Adipocyte (in vitro differentiated cells): Measurements from ENCODE around the gene AKAP10.
"Not testable (repeated sequence)": the region's sequence is repeated elsewhere in the genome, so short reads cannot be mapped to it uniquely, and the experiment has no call there.

ENCODE experiments used
- DNase-seq: peaks from one replicate; pipeline ENCODE4 v3.0.0-alpha.2; 2015; ENCODE audit warnings: low read depth
- H3K27me3 ChIP-seq: replicated peaks from 2 replicates; pipeline ENCODE4 v1.7.0; 2013; ENCODE audit warnings: mild to moderate bottlenecking, low read length, moderate library complexity; ENCODE audit not compliant: control insufficient read depth, insufficient read depth
- H3K36me3 ChIP-seq: 2 replicates; pipeline ENCODE4 v1.7.0; 2013; ENCODE audit warnings: low read length, mild to moderate bottlenecking, moderate library complexity; ENCODE audit not compliant: control insufficient read depth, insufficient read depth, severe bottlenecking
- H3K4me1 ChIP-seq: 2 replicates; pipeline ENCODE4 v1.7.0; 2013; ENCODE audit warnings: mild to moderate bottlenecking, low read length, moderate library complexity; ENCODE audit not compliant: control insufficient read depth, insufficient read depth
- H3K4me3 ChIP-seq: 2 replicates; pipeline ENCODE4 v1.7.0; 2013; ENCODE audit warnings: mild to moderate bottlenecking, low read length, moderate library complexity
- H3K9ac ChIP-seq: 2 replicates; pipeline ENCODE4 v1.7.0; 2013; ENCODE audit warnings: mild to moderate bottlenecking, low read length, moderate library complexity
- H3K9me3 ChIP-seq: 2 replicates; pipeline ENCODE4 v1.7.0; 2013; ENCODE audit warnings: mild to moderate bottlenecking, low read length, moderate library complexity; ENCODE audit not compliant: control insufficient read depth

Gene AKAP10

DNA sequence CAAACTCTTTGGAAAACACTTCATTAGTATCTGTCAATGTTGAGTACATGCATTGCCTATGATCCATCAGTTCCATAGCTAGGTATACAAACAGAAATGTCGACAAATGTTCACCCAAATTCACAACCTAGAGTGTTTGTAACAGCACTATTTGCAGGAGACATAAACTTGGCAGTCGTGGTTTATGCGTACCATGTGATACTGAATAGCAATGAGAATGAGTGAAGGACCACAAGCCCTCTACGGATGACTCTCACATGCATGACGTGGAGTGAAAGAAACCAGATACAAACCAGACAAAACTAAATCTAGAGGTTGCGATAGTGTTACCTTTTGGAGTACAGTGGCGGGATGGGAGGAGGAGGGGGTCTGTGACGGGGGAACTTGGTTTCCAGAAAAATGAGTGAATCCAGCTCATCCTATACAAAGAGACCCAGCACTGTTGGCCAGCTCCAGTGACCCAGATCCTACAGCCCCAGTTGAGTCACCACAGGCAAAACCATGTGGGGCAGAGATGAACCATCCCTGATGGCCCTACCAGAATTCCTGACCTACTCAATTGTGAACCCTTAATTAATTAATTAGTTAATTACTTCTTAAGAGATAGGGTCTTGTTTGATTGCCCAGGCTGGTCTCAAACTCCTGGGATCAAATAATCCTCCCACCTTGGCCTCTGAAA is 94.0 kb downstream of the AKAP10 start:
- no peak overlapping the region for H3K9ac ChIP-seq
- no peak for DNase-seq
- H3K4me3 ChIP-seq, result no peak overlapping the region
- H3K4me1 ChIP-seq, result no peaks in the 10 kb centered on the region
- no peaks in the 10 kb centered on the region for H3K36me3 ChIP-seq
- H3K27me3 ChIP-seq, result no peaks in the 10 kb centered on the region
- no peaks in the 10 kb centered on the region for H3K9me3 ChIP-seq

GRCh38 chr17:19880393-19880792 is 97.2 kb downstream of the AKAP10 start:
- Histone ChIP-seq H3K27me3 (no peaks in the 10 kb centered on the region), H3K4me1 (no peaks in the 10 kb centered on the region), H3K36me3 (no peaks in the 10 kb centered on the region), H3K4me3 (no peak overlapping the region), H3K9ac (no peak overlapping the region), H3K9me3 (no peaks in the 10 kb centered on the region)
- no peak for DNase-seq

DNA sequence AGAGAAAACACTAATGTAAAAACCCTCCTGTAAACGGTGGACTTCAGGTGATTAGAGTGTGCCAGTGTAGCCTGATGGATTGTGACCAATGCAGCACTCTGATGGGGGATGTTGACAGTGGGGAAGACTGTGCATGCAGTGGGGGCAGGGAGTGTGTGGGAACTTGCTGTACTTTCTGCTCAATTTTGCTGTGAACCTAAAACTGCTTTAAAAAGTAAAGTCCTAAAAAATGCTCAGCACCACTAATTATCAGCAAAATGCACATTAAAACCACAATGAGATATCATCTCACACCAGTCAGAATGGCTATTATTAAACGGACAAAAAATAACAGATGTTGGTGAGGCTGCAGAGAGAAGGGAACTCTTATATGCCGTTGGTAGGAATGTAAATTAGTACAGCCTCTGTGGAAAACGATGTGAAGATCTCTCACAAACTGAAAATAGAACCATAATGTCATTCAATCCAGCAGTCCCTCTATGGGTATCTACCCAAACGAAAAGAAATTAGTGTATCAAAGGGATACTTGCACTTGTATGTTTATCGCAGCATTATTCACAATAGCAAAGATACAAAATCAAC is 100.2 kb downstream of the AKAP10 start:
- no peak overlapping the region for H3K4me3 ChIP-seq
- no peaks in the 10 kb centered on the region for H3K4me1 ChIP-seq
- no peaks in the 10 kb centered on the region for H3K36me3 ChIP-seq
- H3K9me3 ChIP-seq, result no peaks in the 10 kb centered on the region
- H3K27me3 ChIP-seq, result no peaks in the 10 kb centered on the region
- DNase-seq, result no peak
- no peak overlapping the region for H3K9ac ChIP-seq

DNA sequence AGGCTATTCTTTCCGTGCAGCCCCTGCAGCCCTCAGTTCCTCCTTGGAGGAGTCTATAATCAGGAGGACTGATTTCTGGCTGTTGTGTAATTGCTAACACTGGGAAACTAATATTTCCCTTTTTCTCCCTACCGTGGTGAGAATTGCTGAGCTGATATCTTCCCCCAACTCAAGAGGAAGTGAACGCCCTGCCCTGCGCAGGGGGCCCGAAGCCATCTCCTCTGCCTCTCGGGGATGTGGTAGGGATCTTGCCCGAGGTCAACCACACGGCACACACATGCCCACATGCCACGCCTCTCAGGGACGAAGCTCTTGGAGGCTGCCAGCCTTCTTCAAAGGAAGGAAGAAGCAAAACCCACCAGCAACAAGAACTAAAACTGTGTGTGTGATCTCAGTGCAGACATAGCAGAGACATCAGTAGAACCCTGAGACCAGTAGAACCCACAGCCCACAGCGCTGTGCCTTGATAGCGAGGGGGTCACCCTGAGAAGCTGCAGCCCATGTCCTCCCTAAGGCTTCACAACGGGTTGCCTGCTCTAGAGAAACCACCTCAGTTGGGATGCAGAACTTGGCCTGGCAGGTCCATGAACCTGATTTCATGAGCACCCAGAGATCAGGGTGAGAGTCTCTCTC is 101.0 kb downstream of the AKAP10 start:
- Histone ChIP-seq H3K36me3 (no peaks in the 10 kb centered on the region), H3K9me3 (no peaks in the 10 kb centered on the region), H3K27me3 (no peaks in the 10 kb centered on the region), H3K9ac (no peak overlapping the region), H3K4me1 (no peaks in the 10 kb centered on the region), H3K4me3 (no peak overlapping the region)
- no peak for DNase-seq

DNA sequence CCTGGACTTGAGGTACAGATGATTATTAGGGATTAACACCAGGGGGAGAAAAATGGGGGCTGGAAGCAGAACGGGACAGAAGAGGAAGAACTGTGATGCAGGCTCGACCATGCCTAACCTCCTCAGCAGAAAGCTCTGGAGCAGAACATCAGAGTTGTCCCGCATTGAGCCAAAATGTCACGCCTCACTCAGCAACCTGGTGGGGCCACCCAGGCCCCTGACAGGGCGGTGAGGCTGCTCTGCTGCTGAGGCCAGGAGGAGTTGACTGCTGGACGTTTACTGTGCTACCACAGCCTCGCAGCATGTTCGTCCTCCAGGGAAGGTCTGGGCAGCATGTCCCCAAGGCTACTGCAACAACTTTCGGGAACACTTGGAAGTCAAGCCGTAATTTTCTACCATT is 103.4 kb downstream of the AKAP10 start:
- Histone ChIP-seq H3K9ac (no peak overlapping the region), H3K27me3 (no peaks in the 10 kb centered on the region), H3K4me1 (no peaks in the 10 kb centered on the region), H3K4me3 (no peak overlapping the region), H3K9me3 (no peaks in the 10 kb centered on the region), H3K36me3 (no peaks in the 10 kb centered on the region)
- DNase-seq, result no peak

DNA sequence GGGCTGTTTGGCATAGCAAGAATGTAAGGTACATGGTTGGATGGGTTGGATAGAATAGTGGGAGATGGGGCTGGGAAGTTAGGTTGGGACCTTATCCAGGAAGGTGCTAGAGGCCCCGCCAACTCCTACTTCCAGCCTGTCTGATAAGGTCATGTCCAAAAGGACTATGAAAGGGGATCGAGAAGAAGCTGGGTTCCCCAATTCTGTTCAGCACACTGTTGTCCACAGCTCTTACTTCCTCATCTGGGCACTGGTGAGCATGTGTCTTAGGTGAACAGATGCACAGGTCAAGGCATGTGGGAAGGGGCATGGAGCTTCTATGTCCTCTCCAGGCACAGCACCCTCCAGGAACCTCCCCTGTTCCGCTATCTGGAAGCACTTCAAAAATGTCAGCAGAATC is 104.3 kb downstream of the AKAP10 start:
- Histone ChIP-seq H3K27me3 (no peaks in the 10 kb centered on the region), H3K9me3 (no peaks in the 10 kb centered on the region), H3K4me3 (no peak overlapping the region), H3K9ac (no peak overlapping the region), H3K4me1 (no peaks in the 10 kb centered on the region), H3K36me3 (no peaks in the 10 kb centered on the region)
- no peak for DNase-seq

- H3K9ac ChIP-seq, result peak overlapping the region; percentile 89
- DNase-seq, result no peak
- peaks cover 6% of the 10 kb centered on the region for H3K36me3 ChIP-seq
- no peaks in the 10 kb centered on the region for H3K9me3 ChIP-seq
- peak overlapping the region; percentile 94 for H3K4me3 ChIP-seq
- no peaks in the 10 kb centered on the region for H3K27me3 ChIP-seq
- H3K4me1 ChIP-seq, result peaks cover 13% of the 10 kb centered on the region
Measured at GRCh38 chr17:19868079-19868395, 109.6 kb downstream of the AKAP10 start.

DNA sequence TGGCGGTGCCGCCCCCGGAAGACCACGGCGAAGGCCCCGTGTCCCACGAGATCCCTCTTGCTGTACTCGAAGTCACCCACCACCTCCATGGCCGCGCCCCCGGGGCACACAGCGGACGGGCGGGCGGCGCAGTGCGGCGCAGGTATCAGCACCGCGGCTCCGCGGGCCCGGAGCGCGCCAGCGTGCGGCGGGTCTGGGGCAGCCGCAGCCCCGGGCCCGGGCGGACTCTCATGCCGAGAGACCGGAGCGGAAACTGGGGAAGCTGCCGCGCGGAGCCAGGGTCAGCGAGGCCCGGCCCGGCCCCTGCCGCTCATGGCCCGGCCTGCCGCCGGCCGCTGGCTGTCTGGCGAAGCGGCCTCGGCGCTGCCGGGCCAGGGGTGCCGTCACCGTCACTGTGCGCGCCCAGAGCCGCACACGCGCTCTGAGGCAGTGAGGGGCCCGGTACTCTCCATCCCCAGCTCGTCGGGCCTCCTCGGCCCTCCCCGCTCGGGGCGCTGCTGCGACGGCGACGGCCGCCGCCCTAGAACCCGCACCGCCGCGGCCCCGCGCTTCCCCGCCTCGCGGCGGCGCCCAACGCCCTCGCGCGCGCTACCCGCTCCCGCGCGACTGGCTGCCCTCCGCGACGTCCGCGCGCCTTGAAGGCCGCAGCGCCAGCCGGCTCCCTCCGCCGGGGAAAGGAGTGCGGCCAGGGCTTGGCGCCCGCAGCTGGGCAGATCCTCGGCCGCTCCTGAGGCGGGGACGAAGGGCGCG is 110.1 kb downstream of the AKAP10 start, which contains the start of gene ULK2:
Gene ULK2 (minus strand): TSS at position 608 of the 750 bp plus-strand sequence. CDS start 519 bp downstream, at position 89.
- H3K9ac ChIP-seq, result peak within 1 kb of the TSS; percentile 89
- DNase-seq, result peak; percentile 90
- no peaks in the 10 kb centered on the region for H3K9me3 ChIP-seq
- H3K4me3 ChIP-seq, result peak within 1 kb of the TSS; percentile 94
- peaks cover 6% of the 10 kb centered on the region for H3K36me3 ChIP-seq
- peaks cover 13% of the 10 kb centered on the region for H3K4me1 ChIP-seq
- H3K27me3 ChIP-seq, result no peaks in the 10 kb centered on the region

GRCh38 chr17:19867079-19867328 is 110.6 kb downstream of the AKAP10 start:
- Histone ChIP-seq H3K4me3 (peak overlapping the region; percentile 94), H3K27me3 (no peaks in the 10 kb centered on the region), H3K36me3 (peaks cover 6% of the 10 kb centered on the region), H3K9me3 (no peaks in the 10 kb centered on the region), H3K9ac (peak overlapping the region; percentile 89), H3K4me1 (peaks cover 13% of the 10 kb centered on the region)
- DNase-seq, result peak; percentile 74

- no peak overlapping the region for H3K4me3 ChIP-seq
- no peaks in the 10 kb centered on the region for H3K9me3 ChIP-seq
- peaks cover 15% of the 10 kb centered on the region for H3K36me3 ChIP-seq
- DNase-seq, result no peak
- H3K27me3 ChIP-seq, result no peaks in the 10 kb centered on the region
- H3K9ac ChIP-seq, result no peak overlapping the region
- peaks cover 13% of the 10 kb centered on the region for H3K4me1 ChIP-seq
Measured at GRCh38 chr17:19865021-19865420, 112.6 kb downstream of the AKAP10 start.

- not testable (repeated sequence) for H3K4me3 ChIP-seq, H3K4me1 ChIP-seq, H3K27me3 ChIP-seq, H3K9ac ChIP-seq, H3K9me3 ChIP-seq, DNase-seq
- peaks cover 15% of the 10 kb centered on the region for H3K36me3 ChIP-seq
Measured at GRCh38 chr17:19860647-19861177, 116.9 kb downstream of the AKAP10 start.
